Measurements from ENCODE around the gene PER1. TPM values are rescaled to one million over a fixed set of nuclear protein-coding genes. Genes with fewer than 3 reads are reported as not detected.

Gene PER1
- total and polyA plus RNA-seq, 2 of the 4 experiments (the other 2 are of a cell fraction): 3.4 to 10.5 TPM

DNA sequence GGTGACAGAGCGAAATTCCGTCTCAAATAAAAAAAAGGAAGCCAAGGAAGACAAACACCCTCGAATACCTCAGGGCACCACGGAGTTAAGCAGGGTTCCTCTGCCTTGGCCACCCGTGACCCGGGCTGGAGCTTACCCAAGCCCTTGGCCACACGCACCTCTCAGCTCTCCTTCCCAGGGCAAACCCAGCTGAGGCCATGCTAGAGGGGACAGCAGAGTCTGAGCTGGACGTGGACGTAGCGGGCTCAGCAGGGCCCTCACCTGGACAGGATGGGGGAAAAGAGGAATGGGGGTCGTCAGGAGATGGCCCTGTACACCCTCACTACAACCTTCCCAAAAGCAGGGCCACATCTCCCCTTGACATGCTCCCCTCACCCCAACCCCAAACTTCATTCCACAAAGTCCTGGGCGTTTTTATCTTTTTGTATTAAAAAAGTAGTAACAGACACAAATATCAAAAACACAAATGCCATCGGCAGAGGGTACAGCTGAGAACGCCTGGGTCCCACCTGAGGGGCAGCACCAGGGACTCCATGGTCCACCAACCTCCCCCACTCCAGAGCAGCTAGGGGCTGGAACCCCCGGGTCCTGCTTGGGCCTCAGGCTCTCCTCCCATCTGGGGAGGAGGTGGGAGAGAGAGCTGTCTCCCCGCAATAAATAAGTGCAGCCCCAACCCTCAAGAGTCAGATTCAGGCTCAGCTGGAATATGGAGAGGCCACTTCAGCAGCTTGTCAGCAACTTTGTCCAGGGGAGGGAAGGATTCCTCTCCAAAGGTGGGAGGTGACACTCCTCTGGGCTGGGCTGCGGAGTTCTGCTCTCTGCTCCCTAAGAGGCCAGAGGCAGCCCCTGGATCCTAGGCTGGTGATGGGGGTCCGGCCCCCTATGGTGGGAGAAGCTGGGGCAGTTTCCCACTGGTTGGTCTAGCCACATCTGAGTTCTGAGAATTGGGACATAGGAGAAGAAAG, 11.9 kb downstream of the PER1 start:
- in situ Hi-C loops (cut with MboI; ENCODE audit: low sequenced_read_pairs): no loop called here
- Histone ChIP-seq H3K9me1 (ENCODE audit: insufficient read depth, low read length) (peaks cover 10% of the 10 kb centered on the region), H3K18ac (ENCODE audit: low read depth, low read length) (no peak overlapping the region), H3K14ac (replicated peaks; ENCODE audit: low read depth, low read length) (no peak overlapping the region), H2AK9ac (replicated peaks; ENCODE audit: low read depth, low read length, poor library complexity) (peak overlapping the region; percentile 18), H3K4me1 (ENCODE audit: control insufficient read depth, insufficient read depth, low read length) (peaks cover 2% of the 10 kb centered on the region; the same call in 1 of the 2 replicates), H4K91ac (ENCODE audit: insufficient read depth, low read depth, low read length) (no peak overlapping the region), H3K79me1 (ENCODE audit: low read depth in 1 of 2, low read length in 2 of 2) (no peaks in the 10 kb centered on the region), H3K56ac (ENCODE audit: extremely low read depth, insufficient read depth, low read length) (no peak overlapping the region), H3K36me3 (ENCODE audit: control insufficient read depth, insufficient read depth, low read length) (peaks cover 27% of the 10 kb centered on the region), H3K4ac (ENCODE audit: low read depth, low read length) (no peak overlapping the region), H2AK5ac (ENCODE audit: low read depth, low read length) (no peak overlapping the region), H4K5ac (ENCODE audit: low read depth, low read length) (no peak overlapping the region), H2BK120ac (ENCODE audit: low read depth, low read length) (no peak overlapping the region), H4K8ac (ENCODE audit: low read depth in 2 of 2, low read length in 2 of 2) (no peak overlapping the region), H2AFZ (replicated peaks; ENCODE audit: low read length, poor library complexity) (no peak overlapping the region), H3K9ac (ENCODE audit: low read depth, low read length) (no peak overlapping the region), H2BK15ac (ENCODE audit: low read depth, low read length) (no peak overlapping the region), H3K4me3 (ENCODE audit: insufficient read depth, low read depth, low read length) (no peak overlapping the region), H4K20me1 (ENCODE audit: insufficient read depth, low read length) (peaks cover 8% of the 10 kb centered on the region), H3K4me2 (ENCODE audit: low read depth, low read length) (no peak overlapping the region), H3K23ac (ENCODE audit: low read depth, low read length) (no peak overlapping the region), H2BK5ac (ENCODE audit: low read depth, low read length, poor library complexity, severe bottlenecking) (no peak overlapping the region), H2BK20ac (ENCODE audit: low read depth, low read length) (no peak overlapping the region), H3K27ac (ENCODE audit: insufficient read depth, low read length) (no peak overlapping the region), H3K9me3 (ENCODE audit: control insufficient read depth, insufficient read depth, low read length) (no peaks in the 10 kb centered on the region), H3K27me3 (ENCODE audit: control insufficient read depth, insufficient read depth, low read length) (no peaks in the 10 kb centered on the region)
- TF ChIP-seq RAD21 (IDR thresholded peaks at IDR 0.05; ENCODE audit: low read length): no peak
- TF ChIP-seq POLR2A (IDR thresholded peaks at IDR 0.05; ENCODE audit: low read depth, low read length): no peak; the same call in 1 of the 2 replicates
- TF ChIP-seq MAFK (IDR thresholded peaks at IDR 0.05; ENCODE audit: low read depth, low read length): no peak
- no peak for TF ChIP-seq RFX5 (IDR thresholded peaks at IDR 0.05; ENCODE audit: low read depth, low read length)
- TF ChIP-seq, protein P1, sequence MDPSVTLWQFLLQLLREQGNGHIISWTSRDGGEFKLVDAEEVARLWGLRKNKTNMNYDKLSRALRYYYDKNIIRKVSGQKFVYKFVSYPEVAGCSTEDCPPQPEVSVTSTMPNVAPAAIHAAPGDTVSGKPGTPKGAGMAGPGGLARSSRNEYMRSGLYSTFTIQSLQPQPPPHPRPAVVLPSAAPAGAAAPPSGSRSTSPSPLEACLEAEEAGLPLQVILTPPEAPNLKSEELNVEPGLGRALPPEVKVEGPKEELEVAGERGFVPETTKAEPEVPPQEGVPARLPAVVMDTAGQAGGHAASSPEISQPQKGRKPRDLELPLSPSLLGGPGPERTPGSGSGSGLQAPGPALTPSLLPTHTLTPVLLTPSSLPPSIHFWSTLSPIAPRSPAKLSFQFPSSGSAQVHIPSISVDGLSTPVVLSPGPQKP (IDR thresholded peaks at IDR 0.05; ENCODE audit: borderline replicate concordance, low read depth, low read length): no peak
- TF ChIP-seq, protein P2, sequence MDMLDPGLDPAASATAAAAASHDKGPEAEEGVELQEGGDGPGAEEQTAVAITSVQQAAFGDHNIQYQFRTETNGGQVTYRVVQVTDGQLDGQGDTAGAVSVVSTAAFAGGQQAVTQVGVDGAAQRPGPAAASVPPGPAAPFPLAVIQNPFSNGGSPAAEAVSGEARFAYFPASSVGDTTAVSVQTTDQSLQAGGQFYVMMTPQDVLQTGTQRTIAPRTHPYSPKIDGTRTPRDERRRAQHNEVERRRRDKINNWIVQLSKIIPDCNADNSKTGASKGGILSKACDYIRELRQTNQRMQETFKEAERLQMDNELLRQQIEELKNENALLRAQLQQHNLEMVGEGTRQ (IDR thresholded peaks at IDR 0.05; ENCODE audit: low read depth, low read length): no peak
- TF ChIP-seq BHLHE40 (IDR thresholded peaks at IDR 0.05; ENCODE audit: low read depth, low read length): no peak
- dilution Hi-C loops (cut with HindIII; ENCODE audit: low sequenced_read_pairs, unreplicated experiment): no loop called here
- POLR2A ChIA-PET (ENCODE audit: unreplicated experiment): no interaction called here
- WGBS, 2 experiments (ENCODE audit: extremely low coverage in 2 of 2, insufficient read length in 1 of 2): no CpG with 5 or more reads among the region's 18 CpGs
- no TSS peak for BruUV-seq (replicated peaks)
- no peak for ATAC-seq (ENCODE audit: low read depth)
- DNase-seq: no peak
- CTCF ChIA-PET: interaction anchor here (1.3 to 4.6 kb wide), 3 partner anchors 11 to 20 kb away, joined by 3 to 24 read pairs (median 3); partner anchors contain the start of gene HES7
- intact Hi-C loops (cut with micrococcal nuclease): no loop called here

Measured in IMR-90 (cell line).